NCI-H510A treated with DMSO at 0.1 percent for 48 hours (cell line): ENCODE measurements around the gene SLC35D1.
A peak's percentile ranks its signal among the peaks of the same experiment; 100 is the strongest.

Experiments used
- DNase-seq: peaks from one replicate; lab custom pipeline; 2025; lab: John Stamatoyannopoulos, UW

SLC35D1 gene

DNA sequence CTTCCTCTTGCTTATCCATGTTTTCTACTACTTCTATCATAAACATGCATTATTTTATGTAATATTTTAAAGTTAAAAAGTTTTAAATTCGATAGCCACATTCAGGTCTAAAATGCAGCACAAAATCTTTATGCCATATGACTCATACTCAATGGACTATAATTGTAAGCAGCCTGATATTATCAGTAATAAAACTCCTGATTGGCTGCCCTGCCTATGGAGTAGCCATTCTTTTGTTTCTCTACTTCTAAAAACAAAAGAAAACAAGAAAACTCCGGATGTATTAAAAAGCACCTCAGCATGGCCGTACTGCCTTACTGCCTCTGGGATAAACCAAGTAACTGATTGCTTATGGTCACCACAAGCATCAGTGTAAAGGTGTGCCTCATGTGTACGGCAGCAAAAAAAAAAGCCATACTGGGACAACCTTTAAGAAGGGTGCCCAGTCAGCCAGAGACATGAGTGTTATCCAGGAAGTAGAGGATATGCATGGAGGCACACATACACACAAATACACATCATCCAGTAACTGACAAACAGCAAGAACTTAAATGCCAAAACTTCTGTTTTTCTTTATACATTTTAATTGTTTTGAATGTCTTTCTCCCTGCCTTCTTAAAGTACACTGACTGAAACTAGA, 9.2 kb downstream of the SLC35D1 start:
- no peak for DNase-seq

- DNase-seq, result no peak
These were observed 10.6 kb downstream of the SLC35D1 start for GRCh38 chr1:67043366-67043765.

DNA sequence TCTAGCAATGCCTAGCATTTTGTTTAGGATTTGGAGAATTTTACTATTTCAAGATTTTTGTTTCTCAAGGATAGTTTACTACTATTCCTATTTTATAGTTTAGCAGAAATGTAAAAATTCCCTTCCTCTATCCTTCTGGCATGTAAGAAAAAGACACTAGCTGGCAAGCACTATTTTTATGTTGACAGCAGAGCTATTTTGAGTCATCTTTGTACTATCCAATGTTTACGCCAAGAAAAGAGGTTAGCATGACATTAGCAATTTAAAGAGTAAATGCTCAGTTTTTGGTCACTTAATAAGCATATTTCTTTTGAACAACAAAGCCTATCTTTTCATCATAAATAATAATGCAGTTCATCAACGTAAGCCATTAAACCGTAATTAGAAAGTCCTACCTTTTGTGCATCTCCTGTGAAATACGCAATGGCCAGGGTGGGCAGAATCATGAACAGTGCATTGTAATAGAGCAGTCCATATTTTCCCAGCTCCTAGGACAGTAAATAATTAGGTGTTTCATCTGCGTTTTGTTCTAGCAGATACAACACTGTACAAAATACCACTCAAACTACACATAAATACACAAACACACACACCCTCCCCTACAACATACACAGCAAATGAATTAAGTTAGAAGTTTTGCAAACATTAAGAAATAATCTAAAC, 12.0 kb downstream of the SLC35D1 start:
- no peak for DNase-seq

- no peak for DNase-seq
These were observed 13.5 kb downstream of the SLC35D1 start for GRCh38 chr1:67040405-67040804.

- DNase-seq, result no peak
These were observed 22.1 kb downstream of the SLC35D1 start for GRCh38 chr1:67031859-67032247.

DNA sequence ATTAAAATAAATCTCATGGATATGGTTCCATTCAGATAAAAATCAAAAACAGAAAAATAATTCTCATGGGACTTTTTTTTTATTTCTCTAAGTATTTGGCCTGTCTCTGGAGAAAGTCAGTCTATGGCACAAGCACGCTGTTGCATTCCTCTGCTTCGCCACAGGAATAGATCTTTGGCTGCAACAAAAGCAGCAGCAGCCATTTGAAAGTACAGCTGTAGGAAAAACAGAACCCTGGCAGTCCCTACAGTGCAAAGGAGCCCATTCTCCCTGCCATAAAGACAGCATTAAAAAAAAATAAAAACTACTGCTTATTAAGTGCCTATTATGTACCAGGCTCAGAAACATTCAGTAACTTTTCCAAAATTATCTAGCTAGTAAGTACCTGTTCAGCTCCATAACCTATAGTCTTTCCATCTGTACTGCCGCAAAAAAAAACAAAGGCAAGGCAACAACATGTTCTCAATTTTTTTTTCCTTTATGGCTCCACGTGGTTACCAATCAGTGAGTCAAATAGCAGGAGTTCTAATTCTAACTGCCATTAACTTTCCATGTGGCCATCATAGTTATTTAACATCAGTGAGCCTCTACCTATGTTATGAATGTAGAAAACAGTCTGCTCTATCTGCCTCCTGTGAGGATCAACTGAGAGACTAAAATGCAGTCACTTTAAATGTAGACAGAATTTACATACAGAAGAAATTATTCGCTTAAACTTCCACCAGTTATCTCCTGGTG, 22.7 kb downstream of the SLC35D1 start:
- no peak for DNase-seq

- DNase-seq, result no peak
These were observed 24.5 kb downstream of the SLC35D1 start for GRCh38 chr1:67029472-67029871.

GRCh38 chr1:67020765-67021164, 33.2 kb downstream of the SLC35D1 start:
- DNase-seq, result no peak

DNA sequence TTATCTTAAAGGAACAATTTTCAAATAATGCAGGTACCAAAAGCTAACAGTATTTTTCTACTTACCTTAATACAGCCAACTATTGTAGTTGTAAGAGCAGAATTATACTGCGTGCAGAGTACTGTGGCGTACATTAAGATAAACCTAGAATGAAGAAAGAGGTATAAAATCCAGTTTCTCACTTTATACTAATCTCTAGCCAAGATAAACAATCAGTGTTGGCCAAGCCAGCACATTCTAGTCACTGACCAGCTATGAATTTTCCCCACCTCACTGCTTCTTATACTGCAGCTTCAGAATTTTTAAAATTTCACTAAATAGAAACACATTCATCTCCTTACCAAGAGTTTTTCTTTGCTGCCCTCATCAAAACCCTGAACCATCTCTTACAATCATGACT, 33.6 kb downstream of the SLC35D1 start:
- DNase-seq, result no peak

GRCh38 chr1:67019600-67020136, 34.3 kb downstream of the SLC35D1 start:
- no peak for DNase-seq

DNA sequence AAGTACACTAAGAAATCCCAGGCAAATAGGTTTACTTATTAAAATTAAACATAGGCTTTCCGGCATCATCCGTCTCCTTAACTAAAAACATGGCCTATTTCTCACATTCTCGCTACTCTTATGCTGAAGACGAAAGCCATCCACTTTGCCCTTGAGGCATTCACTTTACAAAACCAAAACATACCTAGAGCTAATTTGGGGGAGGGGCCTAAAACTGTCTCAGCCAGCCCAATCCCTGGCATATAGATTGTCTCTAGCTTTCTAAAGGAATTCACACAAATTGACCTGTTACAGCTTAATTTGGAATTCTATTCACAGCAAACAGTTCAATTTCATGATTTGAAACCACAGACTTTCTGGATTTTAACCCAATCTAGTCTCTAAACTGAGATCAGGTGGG, 34.8 kb downstream of the SLC35D1 start:
- no peak for DNase-seq

- DNase-seq, result no peak
These were observed 35.4 kb downstream of the SLC35D1 start for GRCh38 chr1:67018574-67018973.

GRCh38 chr1:67013573-67013972, 40.4 kb downstream of the SLC35D1 start:
- DNase-seq, result no peak

- no peak for DNase-seq
These were observed 44.2 kb downstream of the SLC35D1 start for GRCh38 chr1:67009792-67010191.

DNA sequence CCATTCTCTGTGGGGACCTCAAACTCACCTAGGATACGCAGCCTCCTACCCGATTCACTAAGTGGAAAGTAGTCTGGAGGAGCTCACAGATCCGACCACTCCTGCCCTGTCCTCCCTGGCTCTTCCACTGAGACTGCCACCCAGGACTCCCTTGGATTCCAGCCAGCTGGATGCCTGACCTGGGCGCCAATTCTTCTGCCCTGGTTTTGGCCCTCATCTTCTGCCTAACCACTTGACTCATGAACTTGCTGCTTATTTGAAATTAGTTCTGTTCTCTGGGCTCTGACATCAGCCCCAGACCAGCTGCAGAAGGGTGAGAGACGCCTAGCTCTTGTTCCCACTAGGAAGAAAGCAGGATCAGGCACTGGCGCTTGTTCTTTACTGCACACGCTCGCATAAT, 48.9 kb downstream of the SLC35D1 start:
- peak; percentile 72 for DNase-seq

DNA sequence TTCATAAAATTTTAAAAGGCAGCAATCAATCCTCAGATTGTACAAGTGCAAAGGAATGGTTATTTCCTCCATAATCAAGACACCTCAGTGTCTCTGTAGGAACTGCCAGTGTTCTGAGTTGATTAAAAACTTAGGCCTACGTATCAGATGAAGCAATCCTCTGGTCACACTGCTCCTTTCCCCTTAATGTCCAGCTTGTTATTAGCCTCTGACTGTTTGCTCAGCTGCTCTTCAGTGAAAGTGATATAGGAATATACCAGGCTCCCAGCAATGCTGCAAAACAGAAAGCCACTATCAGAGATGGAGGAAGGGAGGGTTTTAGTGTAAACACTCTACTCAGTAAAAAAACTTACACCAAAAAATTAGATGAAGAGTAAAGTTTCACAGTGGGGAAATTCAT, 49.8 kb downstream of the SLC35D1 start:
- DNase-seq, result peak; percentile 98

DNA sequence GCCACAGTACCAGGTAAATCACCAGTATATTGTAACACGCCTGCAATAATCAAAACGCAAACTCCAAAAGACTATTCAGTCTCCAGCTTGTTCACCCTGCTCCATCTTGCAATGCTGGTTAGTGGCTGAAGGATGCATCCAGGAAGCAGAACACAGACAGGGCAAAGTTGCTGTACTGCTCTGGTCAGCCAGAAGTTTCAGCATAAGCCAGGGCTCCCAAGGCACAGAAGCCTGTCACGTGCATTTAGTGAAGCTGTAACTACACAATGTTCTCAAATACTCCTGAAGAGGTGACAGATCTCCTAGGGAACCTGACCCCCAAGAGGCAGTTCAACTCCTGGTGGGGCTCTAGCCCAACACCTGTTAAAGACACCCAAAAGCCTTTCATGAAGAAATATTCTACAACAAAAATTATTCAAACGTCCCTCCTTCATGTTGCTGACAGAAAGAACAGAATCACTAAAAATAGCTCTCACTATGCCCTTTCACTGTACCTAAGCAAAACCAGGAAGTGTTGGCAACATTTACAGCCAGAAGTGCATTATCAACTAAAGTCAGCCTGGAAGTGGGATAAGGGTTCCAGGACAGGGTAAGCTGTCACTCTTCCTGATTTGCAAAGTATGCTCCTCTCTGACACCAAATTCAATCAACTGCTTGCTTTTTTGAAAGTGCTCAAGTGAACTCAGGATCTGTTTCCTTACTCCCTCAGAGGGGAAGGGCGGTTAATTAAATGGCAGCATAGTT, 52.1 kb downstream of the SLC35D1 start:
- no peak for DNase-seq

DNA sequence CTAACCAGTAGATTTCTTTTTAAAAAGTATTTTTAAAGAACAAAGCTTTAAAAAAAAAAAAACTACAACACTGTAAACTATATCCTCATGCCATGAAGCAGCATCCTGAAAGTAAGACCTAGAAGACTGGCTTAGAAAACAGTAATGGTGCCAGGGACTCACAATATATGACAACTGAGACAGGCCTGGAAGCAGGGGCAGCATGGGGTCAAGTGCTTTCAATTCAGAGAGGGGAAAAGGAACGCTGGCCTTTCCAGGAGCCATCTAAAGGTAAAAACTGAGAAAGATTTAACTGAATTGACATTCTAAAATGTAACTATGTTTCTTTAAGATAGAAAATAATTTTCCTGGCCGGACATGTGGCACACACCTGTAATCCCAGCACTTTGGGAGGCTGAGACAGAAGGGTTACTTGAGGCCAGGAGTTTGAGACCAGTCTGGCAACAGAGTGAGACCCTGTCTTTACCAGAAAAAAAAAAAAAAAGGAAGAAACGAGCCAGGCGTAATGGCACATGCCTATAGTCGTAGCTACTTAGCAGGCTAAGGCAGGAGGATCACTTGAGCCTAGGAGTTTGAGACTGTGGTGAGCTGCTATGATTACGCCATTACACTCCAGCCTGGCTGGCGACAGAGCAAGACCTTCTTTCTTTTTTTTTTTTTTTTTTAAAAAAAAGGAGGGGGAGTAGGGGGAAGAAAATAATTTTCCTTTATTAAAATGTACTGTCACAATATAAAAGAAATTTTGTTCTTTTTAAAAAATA, 54.1 kb downstream of the SLC35D1 start:
- no peak for DNase-seq

DNA sequence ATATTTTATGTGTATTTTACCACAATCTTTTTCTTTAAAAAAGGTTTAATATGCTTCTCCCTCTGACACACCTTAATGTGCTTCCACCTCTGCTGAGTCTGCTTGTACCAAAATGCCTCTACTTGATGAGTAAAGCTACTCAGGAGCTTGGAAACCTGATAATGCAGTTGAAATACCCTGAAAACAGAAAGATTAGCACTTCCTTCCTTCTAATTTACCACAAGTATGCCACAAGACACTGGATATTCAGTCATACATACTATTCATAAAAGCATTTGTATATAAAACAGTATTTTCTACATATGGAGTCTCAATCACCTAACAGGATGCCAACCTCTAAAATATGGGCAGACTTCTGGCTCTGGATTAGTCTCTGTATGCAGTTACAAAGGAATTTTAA, 55.0 kb downstream of the SLC35D1 start:
- no peak for DNase-seq

DNA sequence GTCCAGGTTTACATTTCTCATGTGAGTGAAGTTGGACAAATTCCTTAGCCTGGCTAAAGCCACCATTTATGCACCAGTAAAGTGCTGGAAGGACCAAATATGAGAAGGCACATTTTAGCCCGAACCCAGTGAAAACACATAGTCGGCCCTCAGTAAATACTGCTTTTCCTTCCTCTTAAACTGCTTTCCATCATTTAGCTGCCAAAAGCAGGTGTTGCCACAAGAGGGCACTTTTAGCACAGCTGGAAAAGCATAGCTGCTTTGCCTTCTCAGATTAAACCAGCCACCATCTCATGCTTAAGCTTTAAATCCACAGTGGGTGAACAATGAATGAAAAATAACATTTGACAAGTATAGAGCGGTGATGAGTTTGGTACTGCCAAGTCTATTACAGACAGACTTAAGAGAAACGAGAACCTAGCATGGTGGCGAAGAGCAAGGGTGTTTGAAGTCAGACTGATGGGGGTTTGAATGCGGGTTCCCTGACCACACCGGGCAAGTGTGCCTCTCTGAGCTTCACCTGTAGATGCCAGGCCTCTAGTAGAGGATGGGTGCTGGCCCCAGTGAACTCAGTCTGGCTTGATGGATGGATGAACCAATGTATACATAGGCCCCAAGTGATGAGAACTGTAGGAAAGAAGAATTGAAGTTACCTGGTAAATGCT, 57.8 kb downstream of the SLC35D1 start:
- DNase-seq, result peak; percentile 89

DNA sequence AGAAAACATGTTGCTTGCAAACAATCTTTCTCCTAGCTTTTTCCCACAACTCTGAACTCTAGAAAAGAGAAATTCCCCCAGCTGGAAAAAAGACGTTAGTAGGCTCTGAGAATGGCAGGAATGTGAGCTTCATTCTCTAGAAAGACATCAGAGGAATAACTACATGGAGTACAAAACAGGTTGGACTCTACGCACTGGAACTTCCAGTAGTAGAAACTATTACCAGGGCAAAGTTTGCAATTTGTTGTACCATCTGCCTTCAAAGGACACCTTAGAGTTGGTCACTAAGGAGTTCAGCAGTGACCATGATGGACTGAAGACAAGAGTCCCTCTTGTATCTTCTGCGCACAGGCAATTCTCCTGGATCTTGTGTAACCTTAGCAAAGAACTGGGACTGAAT, 60.9 kb downstream of the SLC35D1 start:
- DNase-seq, result no peak
